Measurements from ENCODE around the gene TP53AIP1.

Gene TP53AIP1

DNA sequence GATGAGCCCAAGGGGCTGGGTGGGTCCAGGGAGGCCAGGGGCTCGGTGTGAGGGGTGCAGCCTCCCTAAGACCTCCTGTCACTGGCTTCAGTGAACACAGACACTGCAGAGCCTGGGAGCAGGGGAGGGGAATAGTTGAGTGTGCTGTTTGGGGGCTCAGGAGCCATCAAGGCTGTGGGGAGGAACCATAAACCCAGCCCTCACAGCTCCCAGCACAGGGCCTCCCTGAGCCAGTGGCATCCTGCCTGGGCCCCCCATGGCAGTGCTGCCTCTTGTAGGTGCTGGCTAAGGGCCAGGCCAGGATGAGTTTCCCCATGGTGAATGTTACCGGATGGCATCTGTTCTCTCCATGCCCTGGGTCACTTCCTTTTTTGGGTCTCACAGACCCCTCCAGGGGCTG, 26.0 kb downstream of the TP53AIP1 start:
- TF ChIP-seq, protein P1, sequence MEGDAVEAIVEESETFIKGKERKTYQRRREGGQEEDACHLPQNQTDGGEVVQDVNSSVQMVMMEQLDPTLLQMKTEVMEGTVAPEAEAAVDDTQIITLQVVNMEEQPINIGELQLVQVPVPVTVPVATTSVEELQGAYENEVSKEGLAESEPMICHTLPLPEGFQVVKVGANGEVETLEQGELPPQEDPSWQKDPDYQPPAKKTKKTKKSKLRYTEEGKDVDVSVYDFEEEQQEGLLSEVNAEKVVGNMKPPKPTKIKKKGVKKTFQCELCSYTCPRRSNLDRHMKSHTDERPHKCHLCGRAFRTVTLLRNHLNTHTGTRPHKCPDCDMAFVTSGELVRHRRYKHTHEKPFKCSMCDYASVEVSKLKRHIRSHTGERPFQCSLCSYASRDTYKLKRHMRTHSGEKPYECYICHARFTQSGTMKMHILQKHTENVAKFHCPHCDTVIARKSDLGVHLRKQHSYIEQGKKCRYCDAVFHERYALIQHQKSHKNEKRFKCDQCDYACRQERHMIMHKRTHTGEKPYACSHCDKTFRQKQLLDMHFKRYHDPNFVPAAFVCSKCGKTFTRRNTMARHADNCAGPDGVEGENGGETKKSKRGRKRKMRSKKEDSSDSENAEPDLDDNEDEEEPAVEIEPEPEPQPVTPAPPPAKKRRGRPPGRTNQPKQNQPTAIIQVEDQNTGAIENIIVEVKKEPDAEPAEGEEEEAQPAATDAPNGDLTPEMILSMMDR (IDR thresholded peaks at IDR 0.05; ENCODE audit: low read depth, low read length, missing control alignments): no peak
- no peak for DNase-seq (ENCODE audit: extremely low read depth, low read depth)

DNA sequence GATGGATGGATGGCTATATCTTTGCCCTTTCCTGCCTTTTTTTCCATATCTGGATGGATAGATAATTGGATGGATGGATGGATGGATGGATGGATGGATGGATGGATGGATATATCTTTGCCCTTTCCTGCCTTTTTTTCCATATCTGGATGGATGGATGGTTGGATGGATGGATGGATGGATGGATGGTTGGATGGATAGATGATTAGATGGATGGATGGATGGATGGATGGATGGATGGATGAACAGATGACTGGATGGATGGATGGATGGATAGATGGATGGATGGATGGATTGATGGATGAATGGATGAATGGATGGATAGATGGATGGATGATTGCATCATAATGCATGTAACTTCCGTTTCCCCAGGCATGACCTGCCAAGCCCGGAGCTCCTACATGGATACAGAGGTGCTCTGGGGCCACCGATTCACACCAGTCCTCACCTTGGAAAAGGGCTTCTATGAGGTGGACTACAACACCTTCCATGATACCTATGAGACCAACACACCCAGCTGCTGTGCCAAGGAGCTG, 26.6 kb downstream of the TP53AIP1 start:
- TF ChIP-seq, protein P1 (IDR thresholded peaks at IDR 0.05; ENCODE audit: low read depth, low read length, missing control alignments): no peak
- no peak for DNase-seq (ENCODE audit: extremely low read depth, low read depth)
- H3K4me3 ChIP-seq (replicated peaks; ENCODE audit: low read depth, low read length): no peak overlapping the region

More for the DNA sequence above, 26.0 kb downstream of the TP53AIP1 start:
- no peak overlapping the region for H3K4me3 ChIP-seq (replicated peaks; ENCODE audit: low read depth, low read length)

DNA sequence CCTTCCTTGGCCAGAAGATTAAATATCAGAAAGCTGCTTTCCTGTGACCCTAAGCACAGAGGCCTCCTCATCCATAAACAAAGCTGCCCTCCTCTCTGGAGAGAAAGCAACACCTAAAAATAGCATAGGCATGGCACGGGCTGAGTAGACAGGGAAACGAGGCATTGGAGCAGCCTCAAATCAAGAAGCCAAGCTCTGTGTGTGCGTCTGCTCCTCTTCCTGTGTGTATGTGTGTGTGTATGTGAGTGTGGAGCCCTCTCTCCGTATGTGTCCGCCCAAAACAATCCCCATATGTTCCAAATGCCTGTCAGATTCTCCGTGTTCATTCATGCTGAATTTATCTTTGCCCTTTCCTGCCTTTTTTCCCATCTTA, 27.5 kb downstream of the TP53AIP1 start:
- TF ChIP-seq, protein P1 (IDR thresholded peaks at IDR 0.05; ENCODE audit: low read depth, low read length, missing control alignments): no peak
- no peak overlapping the region for H3K4me3 ChIP-seq (replicated peaks; ENCODE audit: low read depth, low read length)
- no peak for DNase-seq (ENCODE audit: extremely low read depth, low read depth)

DNA sequence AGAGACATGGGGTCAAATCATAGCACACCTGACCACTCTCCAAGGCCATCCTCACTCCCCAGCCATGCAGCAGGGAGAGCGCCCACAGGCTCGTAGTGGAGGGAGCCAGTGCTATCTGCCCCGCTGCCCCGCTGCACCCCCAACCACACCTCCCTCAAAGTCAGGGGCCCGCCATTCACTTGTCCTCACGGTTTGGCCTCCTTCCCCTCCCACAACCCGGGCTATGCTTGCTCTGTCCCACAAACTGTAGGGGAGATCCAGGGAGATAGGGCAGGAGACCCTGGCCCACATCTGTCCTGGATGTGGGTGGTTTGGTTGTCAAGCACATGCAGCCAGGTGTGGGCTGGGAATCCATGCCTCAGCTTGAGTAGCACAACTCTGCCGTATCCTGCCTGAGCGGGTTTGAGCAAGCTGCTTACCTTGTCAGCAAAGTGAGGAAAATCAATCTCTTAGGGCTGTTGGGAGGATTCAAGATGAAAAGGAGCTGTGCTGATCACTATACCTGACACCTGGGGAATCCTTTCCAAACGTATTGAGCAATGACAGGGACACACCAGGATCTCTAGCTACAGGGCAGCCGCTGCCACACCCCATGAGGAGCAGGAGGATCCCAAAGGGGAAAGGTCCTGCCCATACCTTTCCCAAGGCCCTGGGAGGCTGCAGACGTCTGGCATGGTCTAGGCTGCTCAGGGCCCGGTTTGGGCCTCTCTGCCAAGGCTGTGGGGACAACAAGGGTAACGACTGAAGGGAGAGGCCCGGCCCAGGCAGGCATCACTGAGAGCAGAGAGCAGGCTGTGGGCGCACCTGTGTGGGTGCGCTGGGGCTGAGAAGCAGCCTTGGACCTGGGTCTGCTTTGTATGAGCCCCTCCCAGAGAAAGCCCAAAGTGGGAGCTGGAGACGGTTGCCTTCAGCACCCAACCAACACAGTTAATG, 28.2 kb downstream of the TP53AIP1 start:
- no peak for DNase-seq (ENCODE audit: extremely low read depth, low read depth)
- no peak overlapping the region for H3K4me3 ChIP-seq (replicated peaks; ENCODE audit: low read depth, low read length)
- TF ChIP-seq, protein P1 (IDR thresholded peaks at IDR 0.05; ENCODE audit: low read depth, low read length, missing control alignments): no peak

DNA sequence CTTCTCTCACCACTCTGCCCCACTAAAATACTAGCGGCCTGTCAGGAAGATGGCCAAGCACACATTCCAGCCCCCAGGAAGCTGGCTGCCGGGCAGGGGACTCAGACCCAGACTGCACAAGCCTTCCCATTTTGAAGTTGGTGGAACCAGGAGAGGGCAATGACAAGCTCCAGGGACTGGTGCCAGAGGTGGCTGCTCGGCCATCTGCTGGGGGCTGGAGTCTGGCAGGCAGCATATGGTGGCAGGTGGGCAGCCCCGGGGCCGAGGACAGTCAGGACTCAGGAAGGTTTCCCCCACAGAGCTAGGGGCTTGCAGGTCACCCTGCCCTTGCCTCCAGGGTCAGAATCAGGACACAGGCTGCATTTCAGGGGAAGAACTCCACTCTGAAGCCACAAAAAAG, 28.9 kb downstream of the TP53AIP1 start:
- no peak for DNase-seq (ENCODE audit: extremely low read depth, low read depth)
- no peak overlapping the region for H3K4me3 ChIP-seq (replicated peaks; ENCODE audit: low read depth, low read length)
- TF ChIP-seq, protein P1 (IDR thresholded peaks at IDR 0.05; ENCODE audit: low read depth, low read length, missing control alignments): no peak

DNA sequence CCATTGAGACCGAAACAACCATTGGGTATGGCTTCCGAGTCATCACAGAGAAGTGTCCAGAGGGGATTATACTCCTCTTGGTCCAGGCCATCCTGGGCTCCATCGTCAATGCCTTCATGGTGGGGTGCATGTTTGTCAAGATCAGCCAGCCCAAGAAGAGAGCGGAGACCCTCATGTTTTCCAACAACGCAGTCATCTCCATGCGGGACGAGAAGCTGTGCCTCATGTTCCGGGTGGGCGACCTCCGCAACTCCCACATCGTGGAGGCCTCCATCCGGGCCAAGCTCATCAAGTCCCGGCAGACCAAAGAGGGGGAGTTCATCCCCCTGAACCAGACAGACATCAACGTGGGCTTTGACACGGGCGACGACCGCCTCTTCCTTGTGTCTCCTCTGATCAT, 31.0 kb downstream of the TP53AIP1 start:
- DNase-seq (ENCODE audit: extremely low read depth, low read depth): no peak
- H3K4me3 ChIP-seq (replicated peaks; ENCODE audit: low read depth, low read length): no peak overlapping the region
- TF ChIP-seq, protein P1 (IDR thresholded peaks at IDR 0.05; ENCODE audit: low read depth, low read length, missing control alignments): no peak

All from HFF-Myc (cell line).